HG03442 (cell line): ENCODE results near the gene FLT1.

ENCODE experiments used
- ATAC-seq: cut with Tn5 transposase; IDR thresholded peaks from one replicate; pipeline ENCODE4 v1.9.1; 2021; ENCODE audit warnings: mild to moderate bottlenecking, moderate library complexity; ENCODE audit not compliant: unreplicated experiment

FLT1 gene

GRCh38 chr13:28464861-28465460 is 30.0 kb downstream of the FLT1 start:
- ATAC-seq: no peak

- ATAC-seq: no peak
These were observed 31.4 kb downstream of the FLT1 start for GRCh38 chr13:28463481-28463880.

GRCh38 chr13:28459911-28460310 is 35.0 kb downstream of the FLT1 start:
- no peak for ATAC-seq

- no peak for ATAC-seq
These were observed 36.3 kb downstream of the FLT1 start for GRCh38 chr13:28458608-28459007.

GRCh38 chr13:28458051-28458450 is 36.9 kb downstream of the FLT1 start:
- no peak for ATAC-seq

- ATAC-seq: no peak
These were observed 37.4 kb downstream of the FLT1 start for GRCh38 chr13:28457521-28457920.

GRCh38 chr13:28455580-28456194 is 39.2 kb downstream of the FLT1 start:
- no peak for ATAC-seq

- ATAC-seq: no peak
These were observed 42.2 kb downstream of the FLT1 start for GRCh38 chr13:28452755-28453154.

GRCh38 chr13:28451482-28452217 is 43.3 kb downstream of the FLT1 start:
- no peak for ATAC-seq

GRCh38 chr13:28449826-28450773 is 44.8 kb downstream of the FLT1 start:
- no peak for ATAC-seq

GRCh38 chr13:28448651-28449358 is 46.1 kb downstream of the FLT1 start:
- ATAC-seq: no peak

GRCh38 chr13:28447989-28448388 is 46.9 kb downstream of the FLT1 start:
- ATAC-seq: no peak

GRCh38 chr13:28447206-28447605 is 47.7 kb downstream of the FLT1 start:
- no peak for ATAC-seq

- ATAC-seq: no peak
These were observed 52.1 kb downstream of the FLT1 start for GRCh38 chr13:28442839-28443238.

GRCh38 chr13:28441529-28441928 is 53.4 kb downstream of the FLT1 start:
- no peak for ATAC-seq

GRCh38 chr13:28440774-28441504 is 54.0 kb downstream of the FLT1 start:
- no peak for ATAC-seq

GRCh38 chr13:28438598-28439334 is 56.2 kb downstream of the FLT1 start:
- ATAC-seq: no peak

GRCh38 chr13:28438067-28438466 is 56.9 kb downstream of the FLT1 start:
- ATAC-seq: no peak

- no peak for ATAC-seq
These were observed 59.0 kb downstream of the FLT1 start for GRCh38 chr13:28435917-28436316.
